ENCODE results near the gene OSBP. TPM values are rescaled to one million over a fixed set of nuclear protein-coding genes. Genes with fewer than 3 reads are reported as not detected.
A peak's percentile ranks its signal among the peaks of the same experiment; 100 is the strongest.

The OSBP gene
- total and polyA plus RNA-seq, 9 of the 15 experiments (the other 6 are each of a cell fraction or from before 2014, with no cell fraction given), result 11.7 to 49.0 (median 28.7) TPM

GRCh38 chr11:59550368-59550841, 65.2 kb downstream of the OSBP start (continued):
- TF ChIP-seq, protein P1, sequence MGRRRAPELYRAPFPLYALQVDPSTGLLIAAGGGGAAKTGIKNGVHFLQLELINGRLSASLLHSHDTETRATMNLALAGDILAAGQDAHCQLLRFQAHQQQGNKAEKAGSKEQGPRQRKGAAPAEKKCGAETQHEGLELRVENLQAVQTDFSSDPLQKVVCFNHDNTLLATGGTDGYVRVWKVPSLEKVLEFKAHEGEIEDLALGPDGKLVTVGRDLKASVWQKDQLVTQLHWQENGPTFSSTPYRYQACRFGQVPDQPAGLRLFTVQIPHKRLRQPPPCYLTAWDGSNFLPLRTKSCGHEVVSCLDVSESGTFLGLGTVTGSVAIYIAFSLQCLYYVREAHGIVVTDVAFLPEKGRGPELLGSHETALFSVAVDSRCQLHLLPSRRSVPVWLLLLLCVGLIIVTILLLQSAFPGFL (CRISPR knock-in tag; IDR thresholded peaks at IDR 0.05), result 0 out of 2 replicates have a peak, but pooled peaks have one; percentile 67
- TF ChIP-seq MAFF (IDR thresholded peaks at IDR 0.05; ENCODE audit: low read length), result no peak
- TF ChIP-seq RAD21 (CRISPR knock-in tag; conservative IDR thresholded peaks at IDR 0.05 in 1 of 2, IDR thresholded peaks at IDR 0.05 in 1 of 2), result peak; percentile 26 to 64; a peak in 3 of 4 replicates
- TF ChIP-seq HINFP (tag; conservative IDR thresholded peaks at IDR 0.05; ENCODE audit: low read depth), result no peak
- no peak for TF ChIP-seq PHF20 (IDR thresholded peaks at IDR 0.05; ENCODE audit: partially characterized antibody)
- no peak for TF ChIP-seq TFAM (CRISPR knock-in tag; conservative IDR thresholded peaks at IDR 0.05)
- peak; percentile 47 for TF ChIP-seq REST (IDR thresholded peaks at IDR 0.05; ENCODE audit: borderline replicate concordance)
- TF ChIP-seq REST (CRISPR knock-in tag; IDR thresholded peaks at IDR 0.05; ENCODE audit: low read depth), result no peak
- no peak; the same call in 1 of the 2 replicates for TF ChIP-seq FOSL1 (tag; conservative IDR thresholded peaks at IDR 0.05)
- TF ChIP-seq TCF7 (IDR thresholded peaks at IDR 0.05; ENCODE audit: borderline replicate concordance), result no peak
- no peak for TF ChIP-seq RUNX1 (IDR thresholded peaks at IDR 0.05; ENCODE audit: low read depth)
- peak; percentile 91 for TF ChIP-seq LCOR (CRISPR knock-in tag; IDR thresholded peaks at IDR 0.05)
- TF ChIP-seq CBX8 (IDR thresholded peaks at IDR 0.05; ENCODE audit: borderline replicate concordance, extremely low read depth, low read depth, low read length, poor library complexity, severe bottlenecking), result no peak
- no peak for TF ChIP-seq TCFL5 (CRISPR knock-in tag; conservative IDR thresholded peaks at IDR 0.05)
- TF ChIP-seq, protein P2, sequence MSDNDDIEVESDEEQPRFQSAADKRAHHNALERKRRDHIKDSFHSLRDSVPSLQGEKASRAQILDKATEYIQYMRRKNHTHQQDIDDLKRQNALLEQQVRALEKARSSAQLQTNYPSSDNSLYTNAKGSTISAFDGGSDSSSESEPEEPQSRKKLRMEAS (CRISPR knock-in tag; IDR thresholded peaks at IDR 0.05), result peak; percentile 59
- peak; percentile 45 to 92; a peak in 2 of 4 replicates for TF ChIP-seq TBL1XR1 (IDR thresholded peaks at IDR 0.05; ENCODE audit: low read length in 2 of 2)

Data from K562 (cell line).